HG03460 (cell line): ENCODE data around the gene CEACAM16.

Experiments
- ATAC-seq: cut with Tn5 transposase; IDR thresholded peaks from one replicate; pipeline ENCODE4 v1.9.1; 2021; ENCODE audit not compliant: unreplicated experiment

Gene CEACAM16

GRCh38 chr19:44723952-44724319 lies 25.0 kb downstream of the CEACAM16 start:
- ATAC-seq: peak; percentile 66

GRCh38 chr19:44725251-44725650 lies 26.3 kb downstream of the CEACAM16 start:
- ATAC-seq: no peak

- ATAC-seq: no peak
Measured at GRCh38 chr19:44725684-44726083, 26.7 kb downstream of the CEACAM16 start.

GRCh38 chr19:44726465-44726864 lies 27.5 kb downstream of the CEACAM16 start:
- ATAC-seq: no peak

- no peak for ATAC-seq
Measured at GRCh38 chr19:44728178-44728577, 29.2 kb downstream of the CEACAM16 start.

GRCh38 chr19:44729516-44730033 lies 30.6 kb downstream of the CEACAM16 start:
- no peak for ATAC-seq

GRCh38 chr19:44731081-44731480 lies 32.1 kb downstream of the CEACAM16 start:
- no peak for ATAC-seq

GRCh38 chr19:44731622-44732021 lies 32.7 kb downstream of the CEACAM16 start:
- no peak for ATAC-seq

- no peak for ATAC-seq
Measured at GRCh38 chr19:44732235-44733014, 33.5 kb downstream of the CEACAM16 start.

- ATAC-seq: no peak
Measured at GRCh38 chr19:44734357-44734756, 35.4 kb downstream of the CEACAM16 start.

- no peak for ATAC-seq
Measured at GRCh38 chr19:44735011-44735410, 36.1 kb downstream of the CEACAM16 start.

GRCh38 chr19:44737238-44738071 lies 38.5 kb downstream of the CEACAM16 start:
- ATAC-seq: no peak

- no peak for ATAC-seq
Measured at GRCh38 chr19:44738136-44738535, 39.2 kb downstream of the CEACAM16 start.

- ATAC-seq: no peak
Measured at GRCh38 chr19:44738603-44739558, 39.9 kb downstream of the CEACAM16 start.

- ATAC-seq: no peak
Measured at GRCh38 chr19:44740351-44740824, 41.4 kb downstream of the CEACAM16 start.

GRCh38 chr19:44741258-44741731 lies 42.3 kb downstream of the CEACAM16 start:
- ATAC-seq: no peak

GRCh38 chr19:44741841-44742329 lies 42.9 kb downstream of the CEACAM16 start:
- no peak for ATAC-seq

- ATAC-seq: no peak
Measured at GRCh38 chr19:44742330-44743061, 43.5 kb downstream of the CEACAM16 start.

GRCh38 chr19:44744871-44745332 lies 46.0 kb downstream of the CEACAM16 start:
- no peak for ATAC-seq
